WERI-Rb-1 (cell line): Measurements from ENCODE around the gene BATF.

Source experiments
- DNase-seq: peaks from one replicate; pipeline ENCODE4 v3.0.0-alpha.2; 2020
- H3K27ac ChIP-seq: fragments of 250-450 bp; sonication (Bioruptor Pico); 2 replicates; pipeline ENCODE4 v1.5.1; 2020; ENCODE audit warnings: mild to moderate bottlenecking, moderate library complexity
- H3K27me3 ChIP-seq: fragments of 250-450 bp; sonication (Bioruptor Pico); 2 replicates; pipeline ENCODE4 v1.5.1; 2021; ENCODE audit warnings: mild to moderate bottlenecking, low read depth, moderate library complexity; ENCODE audit not compliant: insufficient read depth, severe bottlenecking
- H3K36me3 ChIP-seq: fragments of 250-450 bp; sonication (Bioruptor Pico); 2 replicates; pipeline ENCODE4 v1.5.1; 2020; ENCODE audit warnings: mild to moderate bottlenecking, moderate library complexity
- H3K4me3 ChIP-seq: 2 replicates; pipeline ENCODE4 v1.5.1; 2011; ENCODE audit warnings: low read depth, mild to moderate bottlenecking, control low read depth, low read length
- H3K9me3 ChIP-seq: fragments of 250-450 bp; sonication (Bioruptor Pico); 2 replicates; pipeline ENCODE4 v1.5.1; 2021; ENCODE audit warnings: mild to moderate bottlenecking, moderate library complexity; ENCODE audit not compliant: severe bottlenecking
- CTCF ChIP-seq: IDR thresholded peaks from 2 replicates; pipeline ENCODE4 v1.5.1; 2011; ENCODE audit warnings: low read depth, mild to moderate bottlenecking, control low read depth, inconsistent platforms, low read length

BATF gene

GRCh38 chr14:75514673-75515628 lies 7.3 kb upstream of the BATF start:
- no peaks in the 10 kb centered on the region for H3K36me3 ChIP-seq
- H3K27ac ChIP-seq, result no peak overlapping the region
- DNase-seq, result no peak
- TF ChIP-seq CTCF, result peak; percentile 33
- H3K4me3 ChIP-seq, result no peak overlapping the region
- no peaks in the 10 kb centered on the region for H3K9me3 ChIP-seq
- no peaks in the 10 kb centered on the region for H3K27me3 ChIP-seq

- H3K27me3 ChIP-seq, result no peaks in the 10 kb centered on the region
- no peaks in the 10 kb centered on the region for H3K9me3 ChIP-seq
- DNase-seq, result no peak
- H3K27ac ChIP-seq, result no peak overlapping the region
- H3K4me3 ChIP-seq, result no peak overlapping the region
- no peaks in the 10 kb centered on the region for H3K36me3 ChIP-seq
- TF ChIP-seq CTCF, result no peak
Measured at GRCh38 chr14:75515629-75515996, 6.7 kb upstream of the BATF start.

GRCh38 chr14:75518625-75519024 lies 3.6 kb upstream of the BATF start:
- TF ChIP-seq CTCF, result peak; percentile 60
- H3K27ac ChIP-seq, result no peak overlapping the region
- no peak overlapping the region for H3K4me3 ChIP-seq
- DNase-seq, result peak; percentile 26
- no peaks in the 10 kb centered on the region for H3K36me3 ChIP-seq
- H3K9me3 ChIP-seq, result no peaks in the 10 kb centered on the region
- no peaks in the 10 kb centered on the region for H3K27me3 ChIP-seq

DNA sequence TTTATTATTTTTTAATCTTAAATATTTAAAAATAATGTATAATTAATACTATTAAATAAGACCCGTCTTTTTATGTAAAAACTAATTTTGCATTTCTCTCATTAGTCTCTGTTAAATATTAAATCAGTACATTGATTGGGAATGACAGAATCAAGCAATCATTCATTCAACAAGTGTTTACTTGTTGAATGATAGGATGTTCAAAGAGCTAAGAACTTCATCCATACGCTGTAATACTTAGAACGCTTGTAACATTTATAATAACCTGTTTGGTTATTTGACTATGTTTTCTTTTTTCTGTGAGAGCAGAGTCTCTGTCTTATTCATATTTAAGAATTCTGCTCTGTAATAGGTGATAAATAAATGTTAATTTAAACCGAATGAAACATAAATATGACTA lies 2.9 kb upstream of the BATF start:
- Histone ChIP-seq H3K36me3 (no peaks in the 10 kb centered on the region), H3K27me3 (no peaks in the 10 kb centered on the region), H3K4me3 (no peak overlapping the region), H3K9me3 (no peaks in the 10 kb centered on the region), H3K27ac (no peak overlapping the region)
- no peak for TF ChIP-seq CTCF
- DNase-seq, result no peak

GRCh38 chr14:75519826-75520728 lies 2.2 kb upstream of the BATF start:
- Histone ChIP-seq H3K27me3 (no peaks in the 10 kb centered on the region), H3K36me3 (no peaks in the 10 kb centered on the region), H3K9me3 (no peaks in the 10 kb centered on the region), H3K4me3 (no peak overlapping the region), H3K27ac (no peak overlapping the region)
- DNase-seq, result no peak
- TF ChIP-seq CTCF, result no peak
